GM18867 (cell line): ENCODE data around the gene AHRR.

Experiments used
- ATAC-seq: cut with Tn5 transposase; IDR thresholded peaks from one replicate; pipeline ENCODE4 v1.9.1; 2021; ENCODE audit warnings: mild to moderate bottlenecking, moderate library complexity; ENCODE audit not compliant: unreplicated experiment

The AHRR gene

DNA sequence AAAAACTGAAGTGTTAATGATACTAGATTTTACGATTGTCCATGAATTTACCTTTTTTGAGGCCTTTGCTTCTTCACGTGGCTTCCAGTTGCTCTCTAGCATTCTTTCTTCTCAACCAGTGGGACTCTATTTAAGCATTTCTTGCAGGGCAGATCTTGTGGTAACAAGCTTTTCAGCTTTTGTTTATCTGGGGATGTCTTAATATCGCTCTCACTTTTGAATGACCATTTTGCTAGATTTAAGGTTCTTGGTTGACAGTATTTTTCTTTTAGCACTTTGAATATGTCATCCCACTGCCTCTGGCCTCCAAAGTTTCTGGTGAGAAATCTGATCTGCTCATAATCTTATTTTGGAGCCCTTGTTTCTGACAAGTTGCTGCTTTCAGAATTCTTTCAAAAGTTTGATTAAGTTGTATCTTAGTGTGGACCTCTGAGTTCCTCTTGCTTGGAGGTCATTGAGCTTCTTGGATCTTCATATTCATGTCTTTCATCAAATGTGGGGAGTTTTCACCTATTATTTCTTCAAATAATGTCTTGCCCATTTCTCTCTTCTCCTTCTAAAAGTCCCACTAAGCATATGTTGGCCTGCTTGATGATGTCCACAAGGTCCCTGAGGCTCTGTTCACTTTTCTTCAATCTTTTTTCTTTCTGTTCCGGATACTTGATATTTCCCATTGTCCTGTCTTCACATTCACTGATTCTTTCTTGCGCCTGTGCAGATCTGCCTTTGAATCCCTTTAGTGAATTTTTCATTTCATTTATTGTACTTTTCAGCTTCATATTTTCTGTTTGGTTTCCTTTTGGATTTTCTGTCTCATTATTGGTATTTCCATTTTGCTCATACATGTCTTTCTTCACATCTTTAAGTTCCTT, 130.3 kb downstream of the AHRR start:
- no peak for ATAC-seq

GRCh38 chr5:452978-453710, 131.6 kb downstream of the AHRR start:
- no peak for ATAC-seq

DNA sequence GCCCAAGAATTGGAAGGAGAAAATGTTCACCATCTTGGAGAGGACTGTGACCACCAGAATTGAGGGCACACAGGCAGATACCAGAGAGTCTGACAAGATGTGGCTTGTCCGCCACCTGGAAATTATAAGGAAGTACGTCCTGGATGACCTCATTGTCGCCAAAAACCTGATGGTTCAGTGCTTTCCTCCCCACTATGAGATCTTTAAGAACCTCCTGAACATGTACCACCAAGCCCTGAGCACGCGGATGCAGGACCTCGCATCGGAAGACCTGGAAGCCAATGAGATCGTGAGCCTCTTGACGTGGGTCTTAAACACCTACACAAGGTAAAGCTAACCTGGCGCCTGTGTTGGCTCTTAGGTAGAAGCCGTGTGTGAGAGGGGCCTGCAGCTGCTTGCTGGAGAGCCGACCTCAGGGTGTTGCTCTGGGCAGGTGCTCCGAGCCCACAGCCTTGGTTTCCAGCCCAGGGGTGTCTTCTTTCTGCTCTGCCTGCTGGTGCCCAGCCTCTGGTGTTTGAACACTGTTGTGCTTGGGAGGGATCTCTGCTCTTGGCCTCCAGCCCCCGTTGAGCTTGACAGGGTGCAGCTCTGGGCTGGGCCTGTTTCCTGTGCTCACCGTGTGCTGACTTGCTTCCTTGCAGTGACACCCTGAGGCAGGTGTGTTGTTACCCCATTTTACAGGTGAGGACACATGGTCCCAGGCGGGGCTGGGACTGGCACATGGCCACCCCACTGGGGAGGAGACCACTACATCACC, 132.4 kb downstream of the AHRR start:
- ATAC-seq = no peak

DNA sequence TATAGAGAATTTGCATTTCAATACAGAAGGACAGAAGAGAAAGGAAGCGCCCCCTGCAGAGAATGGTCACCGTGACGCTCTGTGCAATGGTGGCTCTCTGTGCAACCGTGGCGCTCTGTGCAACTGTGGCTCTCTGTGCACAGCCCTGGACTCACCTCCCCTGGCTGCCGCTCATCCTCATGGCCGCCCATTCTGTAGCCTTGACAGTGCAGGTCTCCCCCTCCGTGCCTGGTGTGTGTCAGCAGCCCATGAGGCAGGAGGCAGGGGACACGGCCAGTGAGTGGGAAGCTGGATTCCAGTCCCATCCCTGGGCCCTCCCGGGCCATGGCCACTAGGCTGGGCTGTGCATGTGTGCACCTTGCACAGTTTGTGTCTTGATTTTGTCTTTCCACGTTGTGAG, 133.4 kb downstream of the AHRR start:
- no peak for ATAC-seq

GRCh38 chr5:455806-456205, 134.3 kb downstream of the AHRR start:
- ATAC-seq = no peak

GRCh38 chr5:456351-457194, 135.1 kb downstream of the AHRR start:
- ATAC-seq = no peak

DNA sequence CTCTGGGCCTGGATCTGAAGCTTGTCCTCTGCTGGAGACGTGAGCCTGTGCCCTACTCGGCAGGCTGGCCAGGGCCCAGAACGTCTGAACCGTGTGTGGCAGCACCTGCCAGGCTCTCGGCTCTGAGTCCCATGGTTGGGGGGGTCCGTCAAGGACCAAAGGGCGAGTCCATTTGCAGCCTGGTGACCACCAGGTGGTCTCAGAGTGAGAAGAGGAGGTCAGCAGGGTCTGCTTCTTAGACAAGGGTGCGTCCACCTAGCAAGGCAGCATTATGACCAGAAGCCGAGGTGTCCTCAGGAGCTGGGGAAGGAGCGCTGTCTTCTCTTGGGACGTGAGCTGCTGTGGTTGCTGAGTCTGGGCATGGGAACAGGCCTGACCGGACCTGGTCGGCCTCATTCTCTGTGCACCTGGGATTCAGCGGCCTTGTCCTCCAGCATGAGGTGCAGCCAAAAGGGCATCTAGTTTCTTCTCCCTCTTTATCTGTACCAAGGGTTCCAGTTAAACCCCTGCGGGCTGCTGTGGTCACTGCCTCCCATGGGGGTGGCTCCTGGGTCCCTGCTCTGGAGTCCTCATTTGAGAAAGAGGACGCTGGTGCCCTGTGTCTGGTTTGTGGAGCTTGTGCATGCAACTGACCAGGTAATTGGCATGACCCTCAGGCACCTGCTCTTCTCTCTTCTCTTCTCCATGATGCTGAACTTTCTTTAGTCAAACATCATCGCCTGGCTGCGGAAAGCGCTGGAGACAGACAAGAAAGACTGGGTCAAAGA, 135.9 kb downstream of the AHRR start:
- no peak for ATAC-seq

GRCh38 chr5:458547-459353, 137.2 kb downstream of the AHRR start:
- ATAC-seq = no peak

GRCh38 chr5:459562-460272, 138.2 kb downstream of the AHRR start:
- ATAC-seq = no peak

GRCh38 chr5:460273-460625, 138.7 kb downstream of the AHRR start:
- no peak for ATAC-seq

DNA sequence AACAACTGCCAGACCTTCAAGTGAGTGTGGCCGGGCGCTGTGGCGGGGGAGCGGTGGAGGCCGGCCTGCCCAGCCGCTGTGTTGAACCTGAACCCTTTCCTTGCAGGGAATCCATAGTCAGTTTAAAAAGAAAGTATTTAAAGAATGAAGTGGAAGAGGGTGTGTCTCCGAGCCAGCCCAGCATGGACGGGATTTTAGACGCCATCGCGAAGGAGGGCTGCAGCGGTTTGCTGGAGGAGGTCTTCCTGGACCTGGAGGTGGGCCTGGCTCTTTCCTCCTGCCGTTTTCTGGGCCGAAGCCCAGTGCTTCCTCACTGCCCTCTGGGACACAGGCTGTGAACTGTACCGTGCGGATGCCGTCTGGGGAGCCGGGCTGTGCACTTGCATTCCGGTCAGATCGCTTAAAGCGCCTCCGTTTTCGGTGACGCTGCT, 140.6 kb downstream of the AHRR start:
- no peak for ATAC-seq

DNA sequence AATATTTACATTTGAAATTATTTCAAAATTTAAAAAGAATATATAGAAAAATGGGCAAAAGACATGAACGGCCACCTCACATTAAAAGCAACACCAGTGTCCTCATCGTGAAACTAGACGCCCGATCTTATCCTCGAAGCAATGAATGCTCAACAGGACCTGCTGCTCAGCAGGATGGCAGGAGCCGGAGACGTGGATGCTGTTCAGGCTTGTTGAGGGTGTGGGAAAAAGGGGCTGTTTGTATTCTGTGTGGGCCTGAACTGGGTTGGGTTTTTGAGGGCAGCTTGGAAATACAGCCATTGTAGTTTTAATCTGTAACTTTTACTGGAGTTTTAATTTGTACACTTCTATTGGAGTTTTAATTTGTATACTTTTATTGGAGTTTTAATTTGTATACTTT, 141.8 kb downstream of the AHRR start:
- ATAC-seq = no peak

- no peak for ATAC-seq
Observed at GRCh38 chr5:463952-464351, 142.4 kb downstream of the AHRR start.

- no peak for ATAC-seq
Observed at GRCh38 chr5:464446-464842, 142.9 kb downstream of the AHRR start.

DNA sequence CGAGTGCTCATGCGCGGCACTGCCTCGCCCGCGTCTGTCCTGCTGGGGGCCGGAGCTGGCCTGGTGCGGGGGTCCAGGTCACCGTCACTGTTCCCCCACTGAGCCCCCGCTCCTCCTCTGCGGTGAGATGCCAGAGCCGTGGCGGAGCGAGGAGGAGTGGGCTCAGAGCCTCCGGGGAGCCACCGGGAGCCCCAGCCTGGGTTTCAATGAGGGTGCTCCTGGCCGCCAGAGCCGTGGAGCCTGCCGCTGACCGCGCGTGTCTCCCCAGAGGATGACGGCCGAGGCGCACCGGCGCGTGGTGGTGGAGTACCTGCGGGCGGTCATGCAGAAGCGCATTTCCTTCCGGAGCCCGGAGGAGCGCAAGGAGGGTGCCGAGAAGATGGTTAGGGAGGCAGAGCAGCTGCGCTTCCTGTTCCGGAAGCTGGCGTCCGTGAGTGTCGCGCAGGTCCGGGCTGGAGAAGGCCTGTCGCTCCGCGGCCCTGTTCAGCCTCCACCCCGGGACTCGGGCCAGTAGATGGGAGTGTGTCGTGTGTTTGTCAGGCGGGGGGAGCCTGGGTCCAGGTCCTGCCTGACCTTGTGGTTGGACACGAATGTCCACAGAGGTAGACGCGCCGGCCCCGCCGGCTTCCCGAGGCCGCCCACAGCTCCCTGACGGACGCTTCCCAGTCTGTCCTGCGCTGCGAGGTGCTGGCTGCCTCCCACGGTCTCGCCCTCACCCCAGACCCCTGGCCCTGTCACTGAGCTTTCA, 143.5 kb downstream of the AHRR start:
- ATAC-seq = no peak

- no peak for ATAC-seq
Observed at GRCh38 chr5:465591-466403, 144.3 kb downstream of the AHRR start.
